Measurements from ENCODE around the gene GPC6.

The GPC6 gene

GRCh38 chr13:93375491-93375890, 148.9 kb downstream of the GPC6 start:
- Histone ChIP-seq H3K27ac (ENCODE audit: low read length) (no peak overlapping the region), H4K20me1 (ENCODE audit: insufficient read depth, low read length) (no peaks in the 10 kb centered on the region), H3K9me3 (ENCODE audit: insufficient read depth, low read length) (no peaks in the 10 kb centered on the region), H3K4me3 (ENCODE audit: low read length) (no peak overlapping the region), H3K9ac (ENCODE audit: low read length) (no peak overlapping the region), H3K36me3 (replicated peaks; ENCODE audit: low read depth, low read length) (no peaks in the 10 kb centered on the region), H3K4me1 (ENCODE audit: low read length) (no peaks in the 10 kb centered on the region), H2AFZ (ENCODE audit: low read depth, low read length) (no peak overlapping the region), H3K4me2 (ENCODE audit: low read length) (no peak overlapping the region), H3K27me3 (ENCODE audit: low read depth, low read length) (no peaks in the 10 kb centered on the region), H3K79me2 (ENCODE audit: low read length) (no peaks in the 10 kb centered on the region)
- TF ChIP-seq EZH2phosphoT487 (IDR thresholded peaks at IDR 0.05; ENCODE audit: low read depth) (no peak), CTCF (IDR thresholded peaks at IDR 0.05; ENCODE audit: low read depth, low read length) (no peak)

- no peak for TF ChIP-seq EZH2phosphoT487 (IDR thresholded peaks at IDR 0.05; ENCODE audit: low read depth)
- no peak for TF ChIP-seq CTCF (IDR thresholded peaks at IDR 0.05; ENCODE audit: low read depth, low read length)
- Histone ChIP-seq H3K27me3 (ENCODE audit: low read depth, low read length) (no peaks in the 10 kb centered on the region), H3K4me1 (ENCODE audit: low read length) (no peaks in the 10 kb centered on the region), H4K20me1 (ENCODE audit: insufficient read depth, low read length) (no peaks in the 10 kb centered on the region), H3K4me3 (ENCODE audit: low read length) (no peak overlapping the region), H3K9me3 (ENCODE audit: insufficient read depth, low read length) (no peaks in the 10 kb centered on the region), H3K36me3 (replicated peaks; ENCODE audit: low read depth, low read length) (no peaks in the 10 kb centered on the region), H3K4me2 (ENCODE audit: low read length) (no peak overlapping the region), H3K79me2 (ENCODE audit: low read length) (no peaks in the 10 kb centered on the region), H3K9ac (ENCODE audit: low read length) (no peak overlapping the region), H2AFZ (ENCODE audit: low read depth, low read length) (no peak overlapping the region), H3K27ac (ENCODE audit: low read length) (no peak overlapping the region)
These were observed 150.6 kb downstream of the GPC6 start for GRCh38 chr13:93377196-93377595.

GRCh38 chr13:93378184-93378583, 151.6 kb downstream of the GPC6 start:
- TF ChIP-seq CTCF (IDR thresholded peaks at IDR 0.05; ENCODE audit: low read depth, low read length), result no peak
- no peak for TF ChIP-seq EZH2phosphoT487 (IDR thresholded peaks at IDR 0.05; ENCODE audit: low read depth)
- no peaks in the 10 kb centered on the region for H3K4me1 ChIP-seq (ENCODE audit: low read length)
- no peaks in the 10 kb centered on the region for H3K79me2 ChIP-seq (ENCODE audit: low read length)
- no peak overlapping the region for H3K9ac ChIP-seq (ENCODE audit: low read length)
- H3K4me2 ChIP-seq (ENCODE audit: low read length), result no peak overlapping the region
- H2AFZ ChIP-seq (ENCODE audit: low read depth, low read length), result no peak overlapping the region
- H3K9me3 ChIP-seq (ENCODE audit: insufficient read depth, low read length), result no peaks in the 10 kb centered on the region
- no peak overlapping the region for H3K4me3 ChIP-seq (ENCODE audit: low read length)
- H4K20me1 ChIP-seq (ENCODE audit: insufficient read depth, low read length), result no peaks in the 10 kb centered on the region
- no peak overlapping the region for H3K27ac ChIP-seq (ENCODE audit: low read length)
- H3K27me3 ChIP-seq (ENCODE audit: low read depth, low read length), result no peaks in the 10 kb centered on the region
- H3K36me3 ChIP-seq (replicated peaks; ENCODE audit: low read depth, low read length), result no peaks in the 10 kb centered on the region

- H3K4me3 ChIP-seq (ENCODE audit: low read length), result no peak overlapping the region
- TF ChIP-seq EZH2phosphoT487 (IDR thresholded peaks at IDR 0.05; ENCODE audit: low read depth) (no peak), CTCF (IDR thresholded peaks at IDR 0.05; ENCODE audit: low read depth, low read length) (no peak)
- H3K9me3 ChIP-seq (ENCODE audit: insufficient read depth, low read length), result no peaks in the 10 kb centered on the region
- H3K9ac ChIP-seq (ENCODE audit: low read length), result no peak overlapping the region
- H3K79me2 ChIP-seq (ENCODE audit: low read length), result no peaks in the 10 kb centered on the region
- no peaks in the 10 kb centered on the region for H3K36me3 ChIP-seq (replicated peaks; ENCODE audit: low read depth, low read length)
- H3K4me1 ChIP-seq (ENCODE audit: low read length), result no peaks in the 10 kb centered on the region
- no peaks in the 10 kb centered on the region for H4K20me1 ChIP-seq (ENCODE audit: insufficient read depth, low read length)
- H3K27me3 ChIP-seq (ENCODE audit: low read depth, low read length), result no peaks in the 10 kb centered on the region
- H3K27ac ChIP-seq (ENCODE audit: low read length), result no peak overlapping the region
- no peak overlapping the region for H3K4me2 ChIP-seq (ENCODE audit: low read length)
- no peak overlapping the region for H2AFZ ChIP-seq (ENCODE audit: low read depth, low read length)
These were observed 159.5 kb downstream of the GPC6 start for GRCh38 chr13:93386116-93386515.
